GM12878 (cell line): ENCODE measurements around the gene SFI1. TPM values are rescaled to one million over a fixed set of nuclear protein-coding genes. Genes with fewer than 3 reads are reported as not detected.

Experiments used
- ASH2L ChIP-seq: fragments of 300-600, 200-600 bp; sonication (generic); IDR thresholded peaks from 2 replicates; pipeline ENCODE4 v1.6.1; 2017; ENCODE audit warnings: low read depth, mild to moderate bottlenecking, borderline replicate concordance
- BMI1 ChIP-seq: fragments of 450-650 bp; IDR thresholded peaks from 2 replicates; pipeline ENCODE4 v1.6.1; 2016; ENCODE audit warnings: mild to moderate bottlenecking, moderate library complexity, borderline replicate concordance
- MTA3 ChIP-seq: IDR thresholded peaks from 2 replicates; pipeline ENCODE4 v1.6.1; 2012; ENCODE audit warnings: low read length, inconsistent platforms, borderline replicate concordance
- NR2C1 ChIP-seq: fragments of 450-650 bp; IDR thresholded peaks from 2 replicates; pipeline ENCODE4 v1.6.1; 2017; ENCODE audit warnings: antibody characterized with exemption, mild to moderate bottlenecking, moderate library complexity
- POU2F2 ChIP-seq: IDR thresholded peaks from 3 replicates; pipeline ENCODE4 v1.6.1; 2011; ENCODE audit warnings: low read depth, mild to moderate bottlenecking, low read length, borderline replicate concordance
- RBBP5 ChIP-seq: fragments of 200-600 bp; sonication (generic); conservative IDR thresholded peaks from 2 replicates; pipeline ENCODE4 v1.6.1; 2016
- RCOR1 ChIP-seq: conservative IDR thresholded peaks from 2 replicates; pipeline ENCODE4 v1.6.1; 2012; ENCODE audit warnings: low read depth, low read length, improper control_type of control experiment
- RUNX3 ChIP-seq: IDR thresholded peaks from 2 replicates; pipeline ENCODE4 v1.6.1; 2012; ENCODE audit warnings: low read length, inconsistent platforms
- SREBF2 ChIP-seq: IDR thresholded peaks from 2 replicates; pipeline ENCODE4 v1.6.1; 2012; ENCODE audit warnings: mild to moderate bottlenecking, low read length
- ZBED1 ChIP-seq: IDR thresholded peaks from 2 replicates; pipeline ENCODE4 v1.6.1; 2016; ENCODE audit warnings: borderline replicate concordance
- ZNF207 ChIP-seq: fragments of 450-650 bp; IDR thresholded peaks from 2 replicates; pipeline ENCODE4 v1.6.1; 2014; ENCODE audit warnings: antibody characterized with exemption, mild to moderate bottlenecking, borderline replicate concordance
- polyA plus RNA-seq, 11 experiments: library from polyadenylated mRNA; depleted of rRNA in 4 of 11; unstranded in 6 of 11; stranded (reverse) in 5 of 11; fragments of >200 nt; fragmentation: Nextera tagmentation in 4 of 11; fragmentation: Illumina TruSeq in 1 of 11; extraction: Ambion mirVana in 4 of 11; extraction: Trizol in 1 of 11; gene quantifications; 1 replicate in 1 of 11; 2 replicates in 10 of 11; pipeline versions ENCODE4 v1.2.1 to v1.2.3, GENCODE V29; 2011 to 2016; ENCODE audit warnings: inconsistent platforms in 2 of 11, missing spikeins in 2 of 11, low read depth in 1 of 11
- total RNA-seq, 4 experiments: library from RNA; depleted of rRNA in 3 of 4; stranded (reverse); fragments of >200 nt in 3 of 4; fragmentation: Illumina TruSeq in 1 of 4; extraction: Trizol in 1 of 4; gene quantifications; 2 replicates each; pipeline versions ENCODE4 v1.2.1 to v1.2.3, GENCODE V29; 2013 to 2021
- TF ChIP-seq, protein P1 (sequence below): IDR thresholded peaks from 2 replicates; pipeline ENCODE4 v1.6.1; 2011; ENCODE audit warnings: low read depth, mild to moderate bottlenecking, low read length, moderate library complexity, borderline replicate concordance; ENCODE audit errors: extremely low read depth
- TF ChIP-seq, protein P2 (sequence below): fragments of 450-650 bp; IDR thresholded peaks from 2 replicates; pipeline ENCODE4 v1.6.1; 2017; ENCODE audit warnings: mild to moderate bottlenecking, moderate library complexity
- TF ChIP-seq, protein P3 (sequence below): IDR thresholded peaks from 2 replicates; pipeline ENCODE4 v1.6.1; 2011; ENCODE audit warnings: borderline replicate concordance, low read depth, mild to moderate bottlenecking, moderate library complexity, low read length; ENCODE audit not compliant: insufficient read depth, poor library complexity, severe bottlenecking
- TF ChIP-seq, protein P4 (sequence below): fragments of 450-650 bp; formaldehyde crosslinking; IDR thresholded peaks from 2 replicates; pipeline ENCODE4 v1.4.0; 2020; ENCODE audit warnings: mild to moderate bottlenecking, moderate library complexity
- TF ChIP-seq, protein P5 (sequence below): fragments of 150-350 bp; IDR thresholded peaks from 2 replicates; pipeline ENCODE4 v1.6.1; 2016; ENCODE audit warnings: low read depth, low read length

Gene SFI1
- total and polyA plus RNA-seq, 10 of the 15 experiments (the other 5 are each of a cell fraction or from before 2014, with no cell fraction given): 6.3 to 70.1 (median 30.4) TPM

DNA sequence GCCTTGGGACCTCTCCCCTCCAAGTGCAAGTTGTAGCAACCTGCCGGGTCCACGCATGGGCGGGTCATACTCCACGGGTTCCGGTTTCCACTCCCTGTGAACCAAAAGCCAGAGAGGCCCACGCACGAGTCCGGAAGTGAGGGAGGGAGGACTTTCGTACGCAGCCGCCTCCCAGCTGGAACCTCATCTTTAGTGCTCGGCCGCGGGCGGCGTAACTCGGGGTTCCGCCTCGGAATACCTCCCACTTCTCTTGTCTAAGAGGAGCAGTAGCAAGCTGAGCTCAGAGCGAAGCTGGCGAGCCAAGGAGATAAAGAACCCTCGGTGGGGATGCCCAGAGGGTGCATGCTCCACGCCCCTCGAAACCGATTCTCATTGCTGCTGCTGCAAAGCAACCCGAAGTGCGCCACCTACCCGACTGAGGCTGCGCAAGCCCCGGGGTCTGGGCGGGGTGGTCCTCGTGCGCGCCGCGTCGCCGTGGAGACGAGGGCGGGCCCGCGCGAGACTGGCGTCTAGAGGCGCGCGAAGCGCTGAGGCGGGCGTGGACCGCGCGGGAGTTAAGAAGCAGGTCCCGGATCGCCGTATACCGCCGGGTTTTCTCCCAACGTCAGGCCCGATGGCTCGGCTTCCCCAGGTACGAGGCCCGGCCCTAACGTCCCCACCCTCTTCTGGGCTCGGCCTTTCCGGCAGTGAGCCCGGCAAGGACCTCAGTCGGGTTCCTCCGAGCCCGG is at the start of gene SFI1 (continued):
- TF ChIP-seq, protein P1, sequence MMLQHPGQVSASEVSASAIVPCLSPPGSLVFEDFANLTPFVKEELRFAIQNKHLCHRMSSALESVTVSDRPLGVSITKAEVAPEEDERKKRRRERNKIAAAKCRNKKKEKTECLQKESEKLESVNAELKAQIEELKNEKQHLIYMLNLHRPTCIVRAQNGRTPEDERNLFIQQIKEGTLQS: no peak
- TF ChIP-seq RCOR1 (no peak; the same call in 1 of the 2 replicates), ZNF207 (no peak), BMI1 (peak; percentile 87), POU2F2 (peak; percentile 9; the same call in 1 of the 3 replicates), NR2C1 (no peak), MTA3 (peak; percentile 1; the same call in 1 of the 2 replicates), ASH2L (no peak), SREBF2 (no peak), ZBED1 (0 out of 2 replicates have a peak, but pooled peaks have one; percentile 56), RBBP5 (no peak), RUNX3 (peak; percentile 63)
- TF ChIP-seq, protein P2, sequence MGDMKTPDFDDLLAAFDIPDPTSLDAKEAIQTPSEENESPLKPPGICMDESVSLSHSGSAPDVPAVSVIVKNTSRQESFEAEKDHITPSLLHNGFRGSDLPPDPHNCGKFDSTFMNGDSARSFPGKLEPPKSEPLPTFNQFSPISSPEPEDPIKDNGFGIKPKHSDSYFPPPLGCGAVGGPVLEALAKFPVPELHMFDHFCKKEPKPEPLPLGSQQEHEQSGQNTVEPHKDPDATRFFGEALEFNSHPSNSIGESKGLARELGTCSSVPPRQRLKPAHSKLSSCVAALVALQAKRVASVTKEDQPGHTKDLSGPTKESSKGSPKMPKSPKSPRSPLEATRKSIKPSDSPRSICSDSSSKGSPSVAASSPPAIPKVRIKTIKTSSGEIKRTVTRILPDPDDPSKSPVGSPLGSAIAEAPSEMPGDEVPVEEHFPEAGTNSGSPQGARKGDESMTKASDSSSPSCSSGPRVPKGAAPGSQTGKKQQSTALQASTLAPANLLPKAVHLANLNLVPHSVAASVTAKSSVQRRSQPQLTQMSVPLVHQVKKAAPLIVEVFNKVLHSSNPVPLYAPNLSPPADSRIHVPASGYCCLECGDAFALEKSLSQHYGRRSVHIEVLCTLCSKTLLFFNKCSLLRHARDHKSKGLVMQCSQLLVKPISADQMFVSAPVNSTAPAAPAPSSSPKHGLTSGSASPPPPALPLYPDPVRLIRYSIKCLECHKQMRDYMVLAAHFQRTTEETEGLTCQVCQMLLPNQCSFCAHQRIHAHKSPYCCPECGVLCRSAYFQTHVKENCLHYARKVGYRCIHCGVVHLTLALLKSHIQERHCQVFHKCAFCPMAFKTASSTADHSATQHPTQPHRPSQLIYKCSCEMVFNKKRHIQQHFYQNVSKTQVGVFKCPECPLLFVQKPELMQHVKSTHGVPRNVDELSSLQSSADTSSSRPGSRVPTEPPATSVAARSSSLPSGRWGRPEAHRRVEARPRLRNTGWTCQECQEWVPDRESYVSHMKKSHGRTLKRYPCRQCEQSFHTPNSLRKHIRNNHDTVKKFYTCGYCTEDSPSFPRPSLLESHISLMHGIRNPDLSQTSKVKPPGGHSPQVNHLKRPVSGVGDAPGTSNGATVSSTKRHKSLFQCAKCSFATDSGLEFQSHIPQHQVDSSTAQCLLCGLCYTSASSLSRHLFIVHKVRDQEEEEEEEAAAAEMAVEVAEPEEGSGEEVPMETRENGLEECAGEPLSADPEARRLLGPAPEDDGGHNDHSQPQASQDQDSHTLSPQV: no peak
- TF ChIP-seq, protein P3, sequence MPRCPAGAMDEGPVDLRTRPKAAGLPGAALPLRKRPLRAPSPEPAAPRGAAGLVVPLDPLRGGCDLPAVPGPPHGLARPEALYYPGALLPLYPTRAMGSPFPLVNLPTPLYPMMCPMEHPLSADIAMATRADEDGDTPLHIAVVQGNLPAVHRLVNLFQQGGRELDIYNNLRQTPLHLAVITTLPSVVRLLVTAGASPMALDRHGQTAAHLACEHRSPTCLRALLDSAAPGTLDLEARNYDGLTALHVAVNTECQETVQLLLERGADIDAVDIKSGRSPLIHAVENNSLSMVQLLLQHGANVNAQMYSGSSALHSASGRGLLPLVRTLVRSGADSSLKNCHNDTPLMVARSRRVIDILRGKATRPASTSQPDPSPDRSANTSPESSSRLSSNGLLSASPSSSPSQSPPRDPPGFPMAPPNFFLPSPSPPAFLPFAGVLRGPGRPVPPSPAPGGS: peak; percentile 39
- TF ChIP-seq, protein P4, sequence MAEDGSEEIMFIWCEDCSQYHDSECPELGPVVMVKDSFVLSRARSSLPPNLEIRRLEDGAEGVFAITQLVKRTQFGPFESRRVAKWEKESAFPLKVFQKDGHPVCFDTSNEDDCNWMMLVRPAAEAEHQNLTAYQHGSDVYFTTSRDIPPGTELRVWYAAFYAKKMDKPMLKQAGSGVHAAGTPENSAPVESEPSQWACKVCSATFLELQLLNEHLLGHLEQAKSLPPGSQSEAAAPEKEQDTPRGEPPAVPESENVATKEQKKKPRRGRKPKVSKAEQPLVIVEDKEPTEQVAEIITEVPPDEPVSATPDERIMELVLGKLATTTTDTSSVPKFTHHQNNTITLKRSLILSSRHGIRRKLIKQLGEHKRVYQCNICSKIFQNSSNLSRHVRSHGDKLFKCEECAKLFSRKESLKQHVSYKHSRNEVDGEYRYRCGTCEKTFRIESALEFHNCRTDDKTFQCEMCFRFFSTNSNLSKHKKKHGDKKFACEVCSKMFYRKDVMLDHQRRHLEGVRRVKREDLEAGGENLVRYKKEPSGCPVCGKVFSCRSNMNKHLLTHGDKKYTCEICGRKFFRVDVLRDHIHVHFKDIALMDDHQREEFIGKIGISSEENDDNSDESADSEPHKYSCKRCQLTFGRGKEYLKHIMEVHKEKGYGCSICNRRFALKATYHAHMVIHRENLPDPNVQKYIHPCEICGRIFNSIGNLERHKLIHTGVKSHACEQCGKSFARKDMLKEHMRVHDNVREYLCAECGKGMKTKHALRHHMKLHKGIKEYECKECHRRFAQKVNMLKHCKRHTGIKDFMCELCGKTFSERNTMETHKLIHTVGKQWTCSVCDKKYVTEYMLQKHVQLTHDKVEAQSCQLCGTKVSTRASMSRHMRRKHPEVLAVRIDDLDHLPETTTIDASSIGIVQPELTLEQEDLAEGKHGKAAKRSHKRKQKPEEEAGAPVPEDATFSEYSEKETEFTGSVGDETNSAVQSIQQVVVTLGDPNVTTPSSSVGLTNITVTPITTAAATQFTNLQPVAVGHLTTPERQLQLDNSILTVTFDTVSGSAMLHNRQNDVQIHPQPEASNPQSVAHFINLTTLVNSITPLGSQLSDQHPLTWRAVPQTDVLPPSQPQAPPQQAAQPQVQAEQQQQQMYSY (CRISPR knock-in tag): no peak
- TF ChIP-seq, protein P5, sequence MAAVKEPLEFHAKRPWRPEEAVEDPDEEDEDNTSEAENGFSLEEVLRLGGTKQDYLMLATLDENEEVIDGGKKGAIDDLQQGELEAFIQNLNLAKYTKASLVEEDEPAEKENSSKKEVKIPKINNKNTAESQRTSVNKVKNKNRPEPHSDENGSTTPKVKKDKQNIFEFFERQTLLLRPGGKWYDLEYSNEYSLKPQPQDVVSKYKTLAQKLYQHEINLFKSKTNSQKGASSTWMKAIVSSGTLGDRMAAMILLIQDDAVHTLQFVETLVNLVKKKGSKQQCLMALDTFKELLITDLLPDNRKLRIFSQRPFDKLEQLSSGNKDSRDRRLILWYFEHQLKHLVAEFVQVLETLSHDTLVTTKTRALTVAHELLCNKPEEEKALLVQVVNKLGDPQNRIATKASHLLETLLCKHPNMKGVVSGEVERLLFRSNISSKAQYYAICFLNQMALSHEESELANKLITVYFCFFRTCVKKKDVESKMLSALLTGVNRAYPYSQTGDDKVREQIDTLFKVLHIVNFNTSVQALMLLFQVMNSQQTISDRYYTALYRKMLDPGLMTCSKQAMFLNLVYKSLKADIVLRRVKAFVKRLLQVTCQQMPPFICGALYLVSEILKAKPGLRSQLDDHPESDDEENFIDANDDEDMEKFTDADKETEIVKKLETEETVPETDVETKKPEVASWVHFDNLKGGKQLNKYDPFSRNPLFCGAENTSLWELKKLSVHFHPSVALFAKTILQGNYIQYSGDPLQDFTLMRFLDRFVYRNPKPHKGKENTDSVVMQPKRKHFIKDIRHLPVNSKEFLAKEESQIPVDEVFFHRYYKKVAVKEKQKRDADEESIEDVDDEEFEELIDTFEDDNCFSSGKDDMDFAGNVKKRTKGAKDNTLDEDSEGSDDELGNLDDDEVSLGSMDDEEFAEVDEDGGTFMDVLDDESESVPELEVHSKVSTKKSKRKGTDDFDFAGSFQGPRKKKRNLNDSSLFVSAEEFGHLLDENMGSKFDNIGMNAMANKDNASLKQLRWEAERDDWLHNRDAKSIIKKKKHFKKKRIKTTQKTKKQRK: no peak
